SK-N-SH treated with all-trans-retinoic acid at 6 μM for 48 hours (cell line): Measurements from ENCODE around the gene RSAD1.

Source experiments
- ATAC-seq: fragments of 200-7000 bp; cut with Tn5 transposase; 3 replicates; pipeline ENCODE4 v1.9.1; 2020; ENCODE audit warnings: mild to moderate bottlenecking, moderate library complexity
- ARNTL ChIP-seq: fragments of 450-650 bp; formaldehyde crosslinking; IDR thresholded peaks from 2 replicates; pipeline ENCODE4 v1.5.0; 2020; ENCODE audit warnings: low read depth, mild to moderate bottlenecking, moderate library complexity, borderline replicate concordance
- BACH2 ChIP-seq: fragments of 250-450 bp; sonication (Bioruptor Pico); IDR thresholded peaks from 2 replicates; pipeline ENCODE4 v1.9.0; 2021; ENCODE audit warnings: mild to moderate bottlenecking, borderline replicate concordance
- CSDC2 ChIP-seq: fragments of 250-450 bp; sonication (Bioruptor Pico); IDR thresholded peaks from 2 replicates; pipeline ENCODE4 v1.5.0; 2020; ENCODE audit warnings: mild to moderate bottlenecking, moderate library complexity
- ESRRG ChIP-seq: fragments of 250-450 bp; sonication (Bioruptor Pico); IDR thresholded peaks from 2 replicates; pipeline ENCODE4 v1.6.1; 2021; ENCODE audit warnings: mild to moderate bottlenecking
- GLIS3 ChIP-seq: fragments of 250-450 bp; sonication (Bioruptor Pico); IDR thresholded peaks from 2 replicates; pipeline ENCODE4 v1.5.0; 2020; ENCODE audit warnings: mild to moderate bottlenecking, moderate library complexity
- OSR1 ChIP-seq: fragments of 250-450 bp; sonication (Bioruptor Pico); IDR thresholded peaks from 2 replicates; pipeline ENCODE4 v1.8.0; 2022; ENCODE audit warnings: moderate library complexity, mild to moderate bottlenecking, inconsistent platforms
- PATZ1 ChIP-seq: fragments of 250-450 bp; sonication (Bioruptor Pico); IDR thresholded peaks from 2 replicates; pipeline ENCODE4 v1.8.0; 2020; ENCODE audit warnings: mild to moderate bottlenecking, moderate library complexity, borderline replicate concordance
- PPARA ChIP-seq: fragments of 250-450 bp; sonication (Bioruptor Pico); IDR thresholded peaks from 2 replicates; pipeline ENCODE4 v1.5.0; 2020; ENCODE audit warnings: mild to moderate bottlenecking, borderline replicate concordance
- RARB ChIP-seq: fragments of 250-450 bp; sonication (Bioruptor Pico); IDR thresholded peaks from 2 replicates; pipeline ENCODE4 v1.8.0; 2021; ENCODE audit warnings: mild to moderate bottlenecking, moderate library complexity
- SNAI2 ChIP-seq: fragments of 250-450 bp; sonication (Bioruptor Pico); IDR thresholded peaks from 2 replicates; pipeline ENCODE4 v1.5.0; 2020; ENCODE audit warnings: mild to moderate bottlenecking, moderate library complexity
- TCF4 ChIP-seq: fragments of 250-450 bp; sonication (Bioruptor Pico); IDR thresholded peaks from 2 replicates; pipeline ENCODE4 v1.8.0; 2021; ENCODE audit warnings: mild to moderate bottlenecking, moderate library complexity, borderline replicate concordance
- TOX ChIP-seq: fragments of 250-450 bp; sonication (Bioruptor Pico); IDR thresholded peaks from 2 replicates; pipeline ENCODE4 v1.8.0; 2021; ENCODE audit warnings: mild to moderate bottlenecking, moderate library complexity, borderline replicate concordance
- ZC3H10 ChIP-seq: fragments of 250-450 bp; sonication (Bioruptor Pico); IDR thresholded peaks from 2 replicates; pipeline ENCODE4 v1.5.1; 2021; ENCODE audit warnings: mild to moderate bottlenecking, moderate library complexity
- ZFP3 ChIP-seq: fragments of 250-450 bp; sonication (Bioruptor Pico); IDR thresholded peaks from 2 replicates; pipeline ENCODE4 v1.5.0; 2020; ENCODE audit warnings: mild to moderate bottlenecking, moderate library complexity
- ZFP30 ChIP-seq: fragments of 450-650 bp; formaldehyde crosslinking; IDR thresholded peaks from 2 replicates; pipeline ENCODE4 v1.5.0; 2022; ENCODE audit warnings: mild to moderate bottlenecking, moderate library complexity
- ZNF565 ChIP-seq: fragments of 450-650 bp; formaldehyde crosslinking; conservative IDR thresholded peaks from 2 replicates; pipeline ENCODE4 v1.5.0; 2020; ENCODE audit warnings: low read depth, mild to moderate bottlenecking, moderate library complexity
- ZNF70 ChIP-seq: fragments of 450-650 bp; formaldehyde crosslinking; IDR thresholded peaks from 2 replicates; pipeline ENCODE4 v1.5.0; 2020; ENCODE audit warnings: mild to moderate bottlenecking, moderate library complexity
- ZNF8 ChIP-seq: fragments of 450-650 bp; formaldehyde crosslinking; IDR thresholded peaks from 2 replicates; pipeline ENCODE4 v1.5.0; 2020; ENCODE audit warnings: mild to moderate bottlenecking, moderate library complexity
- TF ChIP-seq, protein P1 (sequence below): fragments of 250-450 bp; sonication (Bioruptor Pico); IDR thresholded peaks from 2 replicates; pipeline ENCODE4 v1.8.0; 2021; ENCODE audit warnings: low read depth, mild to moderate bottlenecking, moderate library complexity, borderline replicate concordance
- TF ChIP-seq, protein P2 (sequence below): fragments of 250-450 bp; sonication (Bioruptor Pico); IDR thresholded peaks from 2 replicates; pipeline ENCODE4 v1.5.0; 2020; ENCODE audit warnings: mild to moderate bottlenecking, moderate library complexity
- TF ChIP-seq, protein P3 (sequence below): fragments of 250-450 bp; sonication (Bioruptor Pico); IDR thresholded peaks from 2 replicates; pipeline ENCODE4 v1.5.1; 2021; ENCODE audit warnings: mild to moderate bottlenecking, moderate library complexity
- TF ChIP-seq, protein P4 (sequence below): fragments of 250-450 bp; sonication (Bioruptor Pico); IDR thresholded peaks from 2 replicates; pipeline ENCODE4 v1.5.1; 2020; ENCODE audit warnings: low read depth, mild to moderate bottlenecking, moderate library complexity

Gene RSAD1

DNA sequence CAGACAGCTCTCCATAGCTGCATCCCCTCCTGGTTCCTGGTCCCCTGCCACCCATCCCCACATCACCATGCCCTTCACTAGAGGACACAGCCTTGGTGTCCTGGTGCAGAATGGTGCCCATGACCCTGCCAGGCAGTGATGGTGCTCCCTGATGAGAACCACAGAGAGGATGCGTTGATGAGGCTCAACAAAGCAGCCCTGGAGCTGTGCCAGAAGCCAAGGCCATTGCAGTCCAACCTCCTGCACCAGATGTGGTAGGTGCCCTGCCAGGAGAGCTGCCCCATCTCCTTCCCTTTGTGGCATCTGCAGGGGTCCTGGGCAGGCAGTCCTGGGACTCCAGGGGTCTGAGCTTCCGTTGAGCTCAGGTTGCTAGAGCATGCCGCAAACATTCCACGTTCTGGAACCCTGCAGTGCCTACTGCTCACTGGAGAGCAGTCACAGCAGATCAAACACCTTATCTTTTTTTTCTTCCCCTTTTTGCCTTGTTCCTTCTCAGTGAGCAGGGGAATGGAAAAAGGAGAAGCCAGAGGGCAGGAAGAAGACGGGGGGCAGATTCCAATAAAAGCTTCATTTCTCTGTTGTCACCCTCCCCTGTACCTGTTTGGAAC lies 48.6 kb downstream of the RSAD1 start:
- ATAC-seq: no peak
- TF ChIP-seq, protein P1, sequence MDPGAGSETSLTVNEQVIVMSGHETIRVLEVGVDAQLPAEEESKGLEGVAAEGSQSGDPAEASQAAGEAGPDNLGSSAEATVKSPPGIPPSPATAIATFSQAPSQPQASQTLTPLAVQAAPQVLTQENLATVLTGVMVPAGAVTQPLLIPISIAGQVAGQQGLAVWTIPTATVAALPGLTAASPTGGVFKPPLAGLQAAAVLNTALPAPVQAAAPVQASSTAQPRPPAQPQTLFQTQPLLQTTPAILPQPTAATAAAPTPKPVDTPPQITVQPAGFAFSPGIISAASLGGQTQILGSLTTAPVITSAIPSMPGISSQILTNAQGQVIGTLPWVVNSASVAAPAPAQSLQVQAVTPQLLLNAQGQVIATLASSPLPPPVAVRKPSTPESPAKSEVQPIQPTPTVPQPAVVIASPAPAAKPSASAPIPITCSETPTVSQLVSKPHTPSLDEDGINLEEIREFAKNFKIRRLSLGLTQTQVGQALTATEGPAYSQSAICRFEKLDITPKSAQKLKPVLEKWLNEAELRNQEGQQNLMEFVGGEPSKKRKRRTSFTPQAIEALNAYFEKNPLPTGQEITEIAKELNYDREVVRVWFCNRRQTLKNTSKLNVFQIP (CRISPR knock-in tag): no peak
- no peak for TF ChIP-seq ZNF565
- no peak for TF ChIP-seq ZFP30 (CRISPR knock-in tag)
- TF ChIP-seq ESRRG (CRISPR knock-in tag): no peak
- no peak for TF ChIP-seq TCF4 (CRISPR knock-in tag)
- TF ChIP-seq ZNF8: no peak
- TF ChIP-seq PPARA: no peak
- TF ChIP-seq, all 23 proteins: peak for 0

DNA sequence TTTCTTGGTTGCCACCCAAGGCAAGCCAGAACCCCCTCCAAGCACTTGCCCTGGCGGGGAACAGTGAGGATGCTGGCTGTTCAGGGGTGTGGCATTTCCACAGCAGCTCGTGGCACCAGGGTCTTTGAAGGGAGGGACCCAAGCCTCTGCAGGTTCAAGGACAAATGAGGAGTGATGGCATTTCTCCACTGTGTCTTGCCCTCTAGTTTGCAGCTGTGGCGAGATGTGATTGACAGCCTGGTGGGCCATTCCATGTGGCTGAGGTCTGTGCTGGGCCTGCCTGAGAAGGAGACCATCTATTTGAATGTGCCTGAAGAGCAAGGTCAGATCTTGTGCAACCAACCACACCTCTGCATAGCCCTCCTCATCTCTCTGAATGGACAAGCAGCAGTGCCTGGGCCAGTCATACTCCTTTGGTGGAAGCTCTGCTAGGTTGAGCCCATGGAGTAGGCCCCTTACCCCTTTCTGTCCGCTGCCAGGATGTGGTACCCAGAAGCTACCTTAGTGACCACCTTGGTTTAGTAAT lies 49.4 kb downstream of the RSAD1 start:
- TF ChIP-seq SNAI2: no peak
- TF ChIP-seq BACH2 (CRISPR knock-in tag): no peak
- no peak for TF ChIP-seq ARNTL
- TF ChIP-seq ZFP3: no peak
- TF ChIP-seq, protein P1 (CRISPR knock-in tag): no peak
- no peak for TF ChIP-seq OSR1 (CRISPR knock-in tag)
- no peak for TF ChIP-seq ZNF565
- no peak for TF ChIP-seq PATZ1 (CRISPR knock-in tag)
- TF ChIP-seq, protein P2, sequence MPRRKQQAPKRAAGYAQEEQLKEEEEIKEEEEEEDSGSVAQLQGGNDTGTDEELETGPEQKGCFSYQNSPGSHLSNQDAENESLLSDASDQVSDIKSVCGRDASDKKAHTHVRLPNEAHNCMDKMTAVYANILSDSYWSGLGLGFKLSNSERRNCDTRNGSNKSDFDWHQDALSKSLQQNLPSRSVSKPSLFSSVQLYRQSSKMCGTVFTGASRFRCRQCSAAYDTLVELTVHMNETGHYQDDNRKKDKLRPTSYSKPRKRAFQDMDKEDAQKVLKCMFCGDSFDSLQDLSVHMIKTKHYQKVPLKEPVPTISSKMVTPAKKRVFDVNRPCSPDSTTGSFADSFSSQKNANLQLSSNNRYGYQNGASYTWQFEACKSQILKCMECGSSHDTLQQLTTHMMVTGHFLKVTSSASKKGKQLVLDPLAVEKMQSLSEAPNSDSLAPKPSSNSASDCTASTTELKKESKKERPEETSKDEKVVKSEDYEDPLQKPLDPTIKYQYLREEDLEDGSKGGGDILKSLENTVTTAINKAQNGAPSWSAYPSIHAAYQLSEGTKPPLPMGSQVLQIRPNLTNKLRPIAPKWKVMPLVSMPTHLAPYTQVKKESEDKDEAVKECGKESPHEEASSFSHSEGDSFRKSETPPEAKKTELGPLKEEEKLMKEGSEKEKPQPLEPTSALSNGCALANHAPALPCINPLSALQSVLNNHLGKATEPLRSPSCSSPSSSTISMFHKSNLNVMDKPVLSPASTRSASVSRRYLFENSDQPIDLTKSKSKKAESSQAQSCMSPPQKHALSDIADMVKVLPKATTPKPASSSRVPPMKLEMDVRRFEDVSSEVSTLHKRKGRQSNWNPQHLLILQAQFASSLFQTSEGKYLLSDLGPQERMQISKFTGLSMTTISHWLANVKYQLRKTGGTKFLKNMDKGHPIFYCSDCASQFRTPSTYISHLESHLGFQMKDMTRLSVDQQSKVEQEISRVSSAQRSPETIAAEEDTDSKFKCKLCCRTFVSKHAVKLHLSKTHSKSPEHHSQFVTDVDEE: no peak
- TF ChIP-seq, protein P3, sequence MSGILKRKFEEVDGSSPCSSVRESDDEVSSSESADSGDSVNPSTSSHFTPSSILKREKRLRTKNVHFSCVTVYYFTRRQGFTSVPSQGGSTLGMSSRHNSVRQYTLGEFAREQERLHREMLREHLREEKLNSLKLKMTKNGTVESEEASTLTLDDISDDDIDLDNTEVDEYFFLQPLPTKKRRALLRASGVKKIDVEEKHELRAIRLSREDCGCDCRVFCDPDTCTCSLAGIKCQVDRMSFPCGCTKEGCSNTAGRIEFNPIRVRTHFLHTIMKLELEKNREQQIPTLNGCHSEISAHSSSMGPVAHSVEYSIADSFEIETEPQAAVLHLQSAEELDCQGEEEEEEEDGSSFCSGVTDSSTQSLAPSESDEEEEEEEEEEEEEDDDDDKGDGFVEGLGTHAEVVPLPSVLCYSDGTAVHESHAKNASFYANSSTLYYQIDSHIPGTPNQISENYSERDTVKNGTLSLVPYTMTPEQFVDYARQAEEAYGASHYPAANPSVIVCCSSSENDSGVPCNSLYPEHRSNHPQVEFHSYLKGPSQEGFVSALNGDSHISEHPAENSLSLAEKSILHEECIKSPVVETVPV (CRISPR knock-in tag): no peak
- no peak for TF ChIP-seq RARB (CRISPR knock-in tag)
- TF ChIP-seq, protein P4, sequence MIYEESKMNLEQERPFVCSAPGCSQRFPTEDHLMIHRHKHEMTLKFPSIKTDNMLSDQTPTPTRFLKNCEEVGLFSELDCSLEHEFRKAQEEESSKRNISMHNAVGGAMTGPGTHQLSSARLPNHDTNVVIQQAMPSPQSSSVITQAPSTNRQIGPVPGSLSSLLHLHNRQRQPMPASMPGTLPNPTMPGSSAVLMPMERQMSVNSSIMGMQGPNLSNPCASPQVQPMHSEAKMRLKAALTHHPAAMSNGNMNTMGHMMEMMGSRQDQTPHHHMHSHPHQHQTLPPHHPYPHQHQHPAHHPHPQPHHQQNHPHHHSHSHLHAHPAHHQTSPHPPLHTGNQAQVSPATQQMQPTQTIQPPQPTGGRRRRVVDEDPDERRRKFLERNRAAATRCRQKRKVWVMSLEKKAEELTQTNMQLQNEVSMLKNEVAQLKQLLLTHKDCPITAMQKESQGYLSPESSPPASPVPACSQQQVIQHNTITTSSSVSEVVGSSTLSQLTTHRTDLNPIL: no peak
- no peak for TF ChIP-seq TCF4 (CRISPR knock-in tag)
- no peak for TF ChIP-seq CSDC2
- no peak for TF ChIP-seq ZC3H10 (CRISPR knock-in tag)
- TF ChIP-seq ZNF70 (CRISPR knock-in tag): no peak
- no peak for TF ChIP-seq ZNF8
- TF ChIP-seq GLIS3 (CRISPR knock-in tag): no peak
- TF ChIP-seq TOX: no peak
- TF ChIP-seq ESRRG (CRISPR knock-in tag): no peak
- no peak for ATAC-seq
